ENCODE measurements around the gene PIK3R5.

The PIK3R5 gene

DNA sequence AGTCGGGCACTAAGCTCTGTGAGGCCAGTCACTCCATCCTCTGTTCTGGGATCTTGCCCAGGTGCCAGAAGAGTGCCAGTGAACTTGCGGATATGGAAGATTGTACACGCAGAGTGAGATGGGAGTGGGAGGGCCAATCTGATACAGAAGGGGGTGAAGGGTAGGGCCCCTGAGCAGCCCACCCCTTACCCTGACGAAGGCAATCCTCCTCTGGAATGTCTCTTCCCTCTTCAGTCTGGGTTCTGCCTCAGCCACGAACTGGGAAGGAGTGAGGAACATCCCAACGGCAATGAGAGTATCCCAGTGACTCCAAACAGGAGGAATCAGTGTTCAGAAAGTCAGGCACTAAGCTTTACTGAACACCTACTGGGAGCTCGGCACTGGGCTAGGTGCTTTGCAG, 86.1 kb downstream of the PIK3R5 start:
- no peak for DNase-seq (ENCODE audit: low spot score)

GRCh38 chr17:8877984-8878383, 87.5 kb downstream of the PIK3R5 start:
- no peak for DNase-seq (ENCODE audit: low spot score)

DNA sequence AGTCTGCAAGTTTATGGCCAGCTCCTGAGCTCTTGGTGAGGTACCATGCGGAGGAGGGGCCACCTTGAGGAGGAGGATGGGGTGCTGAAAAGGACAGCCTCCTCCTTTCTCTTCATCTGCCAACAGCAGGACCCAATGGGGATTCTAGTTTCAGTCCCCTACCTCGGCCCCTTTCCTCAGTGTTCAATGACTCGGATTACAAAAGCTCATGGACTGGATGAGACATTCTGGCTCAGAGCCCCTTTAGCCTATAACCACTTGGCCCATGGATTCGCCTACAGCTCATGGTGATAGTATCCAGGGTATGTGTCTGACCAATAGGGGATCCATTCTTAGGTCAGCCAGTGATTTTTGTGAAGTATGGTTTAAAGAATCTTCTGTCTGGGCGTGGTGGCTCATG, 89.5 kb downstream of the PIK3R5 start:
- DNase-seq (ENCODE audit: low spot score), result peak; percentile 53

DNA sequence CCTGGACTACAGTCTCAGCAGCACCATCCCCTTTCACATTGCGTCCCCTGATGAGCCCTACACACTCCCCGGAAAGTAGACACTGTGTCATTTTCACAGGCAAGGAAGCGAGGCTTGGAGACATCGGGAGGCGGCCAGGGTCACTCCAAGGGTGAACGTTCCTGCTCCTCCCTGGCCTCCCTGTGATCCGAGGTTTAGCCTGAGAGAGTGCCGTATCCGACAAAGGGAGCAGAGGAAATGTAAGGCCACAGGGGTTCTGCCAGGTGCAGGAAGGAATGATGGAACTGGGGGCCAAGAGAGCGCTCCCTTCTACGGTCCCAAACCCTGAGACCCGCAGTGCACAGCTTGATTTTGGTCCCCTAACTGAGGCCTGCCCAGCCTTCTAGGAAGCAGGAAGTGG, 90.1 kb downstream of the PIK3R5 start:
- DNase-seq (ENCODE audit: low spot score), result no peak

- no peak for DNase-seq (ENCODE audit: low spot score)
Observed at GRCh38 chr17:8873801-8874715, 91.4 kb downstream of the PIK3R5 start.

- no peak for DNase-seq (ENCODE audit: low spot score)
Observed at GRCh38 chr17:8872705-8873435, 92.6 kb downstream of the PIK3R5 start.

GRCh38 chr17:8872036-8872704, 93.3 kb downstream of the PIK3R5 start:
- DNase-seq (ENCODE audit: low spot score), result no peak

DNA sequence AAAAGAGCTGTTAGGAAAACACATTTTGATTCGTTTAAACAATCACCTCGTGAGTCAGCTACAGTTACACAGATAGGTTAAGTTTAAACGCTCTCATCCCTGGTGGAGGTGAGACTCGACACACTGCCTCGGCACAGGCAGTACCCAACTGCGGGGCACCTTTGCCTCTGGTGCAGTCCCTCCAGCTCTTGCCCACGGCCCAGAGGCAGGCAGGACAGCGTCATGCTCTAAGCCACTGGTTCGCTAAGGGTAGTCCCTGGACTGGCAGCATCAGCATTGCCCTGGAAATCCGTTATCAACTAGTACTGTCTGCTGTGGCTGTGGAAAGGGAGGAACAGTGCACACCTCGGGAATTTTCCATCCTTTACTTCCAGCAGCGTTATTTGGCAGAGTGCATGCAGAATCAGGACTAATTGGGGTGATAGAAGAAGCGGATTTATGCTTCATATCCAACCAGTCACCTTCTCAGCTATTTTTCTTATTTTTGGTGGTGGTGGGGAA, 94.4 kb downstream of the PIK3R5 start:
- no peak for DNase-seq (ENCODE audit: low spot score)

DNA sequence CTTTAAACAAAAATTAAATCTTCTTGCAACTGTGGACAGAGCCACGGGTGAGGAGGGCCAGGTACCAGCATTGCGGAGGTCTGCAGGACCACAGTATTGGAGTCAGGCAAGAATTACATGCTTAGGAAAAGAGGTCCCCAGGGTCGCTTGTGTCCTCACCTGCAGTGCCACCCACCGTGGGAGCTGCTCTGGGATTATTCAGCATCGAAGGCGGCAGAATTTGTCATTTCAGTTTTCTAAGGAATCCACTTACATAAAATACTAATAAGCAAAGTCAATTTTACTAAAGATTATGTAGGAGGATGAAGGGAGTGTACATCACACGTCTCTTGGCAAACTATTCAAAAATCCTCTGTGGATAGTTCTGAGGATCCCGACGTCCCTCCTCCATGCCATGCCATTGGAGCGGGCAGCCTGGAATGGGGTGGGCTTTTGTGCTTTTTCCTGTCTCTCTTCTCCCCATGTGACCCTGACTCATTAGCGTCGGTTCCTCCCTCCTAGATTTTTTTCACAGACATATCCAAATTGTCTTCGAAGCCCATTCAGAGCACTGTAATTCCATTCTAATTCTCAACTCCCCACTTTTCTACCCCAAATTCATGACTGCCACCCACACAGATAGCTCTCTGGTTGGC, 95.0 kb downstream of the PIK3R5 start:
- no peak for DNase-seq (ENCODE audit: low spot score)

DNA sequence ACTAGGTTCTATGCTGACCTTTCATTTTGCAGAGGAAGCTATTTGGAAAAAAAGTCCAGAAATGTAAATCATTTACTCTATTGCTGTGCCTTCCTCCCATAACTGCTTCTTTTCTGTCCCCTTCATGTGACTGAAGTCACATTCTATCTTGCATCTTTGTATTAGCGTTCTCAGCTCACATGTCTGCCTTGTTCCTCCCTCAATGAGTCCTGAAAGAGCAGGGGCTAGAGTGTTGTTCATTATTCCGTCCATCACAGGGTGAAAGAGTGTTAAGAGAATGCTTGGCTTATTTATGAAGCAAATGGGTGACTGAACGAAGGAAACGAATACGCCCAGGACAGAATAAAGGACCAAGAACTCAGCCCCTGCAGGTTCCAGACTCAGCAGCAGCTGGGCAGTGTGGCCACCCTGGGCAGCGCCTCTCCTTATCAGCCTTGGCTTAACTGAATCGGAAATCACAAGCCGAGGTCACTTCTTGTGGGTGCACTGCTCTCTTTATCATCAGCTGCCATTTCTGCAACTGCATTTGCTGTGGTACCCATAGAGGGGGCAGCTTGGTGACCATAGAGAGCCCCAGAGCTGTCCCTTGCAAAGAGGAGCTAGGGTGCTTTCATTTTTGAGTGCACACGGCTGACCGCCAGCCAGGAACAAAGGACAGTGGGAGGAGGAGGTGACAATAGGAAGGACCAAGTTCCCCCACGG, 96.2 kb downstream of the PIK3R5 start:
- no peak for DNase-seq (ENCODE audit: low spot score)

GRCh38 chr17:8868529-8868951, 97.0 kb downstream of the PIK3R5 start:
- DNase-seq (ENCODE audit: low spot score), result no peak

DNA sequence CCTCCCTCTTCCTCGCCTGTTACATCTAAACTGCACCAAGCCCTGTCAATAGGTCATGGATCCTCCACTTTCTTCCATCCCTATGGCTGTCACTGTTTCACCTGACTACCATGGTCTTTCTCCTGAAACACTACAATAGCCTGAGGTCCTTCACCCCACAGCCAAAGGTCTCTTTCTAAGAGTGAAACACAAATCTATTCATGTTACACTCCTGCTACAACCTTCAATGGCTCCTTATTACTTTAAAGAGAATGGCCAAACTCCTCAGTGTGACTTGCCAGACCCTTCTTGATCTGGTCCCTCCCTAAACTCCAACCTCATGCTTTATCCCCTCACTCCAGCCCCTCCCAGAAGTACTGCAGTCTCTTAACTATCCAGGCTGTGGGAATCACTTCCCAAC, 97.4 kb downstream of the PIK3R5 start:
- DNase-seq (ENCODE audit: low spot score), result no peak

DNA sequence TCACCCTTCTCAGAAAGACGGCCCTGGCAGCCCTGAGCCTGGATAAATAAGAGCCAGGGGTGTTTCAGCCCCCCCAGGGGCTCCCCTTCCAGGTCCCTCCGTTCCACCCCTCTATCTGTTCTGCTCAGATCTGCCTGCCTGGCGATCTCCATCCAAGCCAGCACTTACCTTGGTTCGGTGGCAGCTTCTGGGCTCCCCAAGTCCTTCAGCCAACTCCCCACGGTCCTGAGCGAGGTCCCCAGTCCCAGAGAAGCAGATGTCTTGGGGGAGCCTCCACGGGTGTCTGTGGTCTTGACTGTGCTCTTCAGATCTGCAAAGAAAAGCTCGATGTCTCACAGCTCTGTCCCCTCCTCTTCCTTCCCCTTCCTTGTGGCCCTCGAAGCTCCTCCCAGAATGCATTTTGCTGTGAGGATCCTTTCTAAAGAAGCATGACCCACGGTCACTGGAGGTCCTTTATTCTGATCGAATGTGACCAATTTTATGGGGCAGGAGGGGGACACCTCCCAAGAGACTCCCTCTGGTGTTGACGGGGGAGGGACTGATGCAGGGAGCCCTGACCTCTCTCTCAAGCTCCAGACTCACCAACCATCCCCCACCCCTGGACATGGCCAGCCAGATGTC, 98.0 kb downstream of the PIK3R5 start, which contains the start of gene PIK3R6:
Gene PIK3R6 (minus strand): TSS at position 314 of the 621 bp plus-strand sequence. CDS start 17,880 bp downstream, outside the sequence.
- no peak for DNase-seq (ENCODE audit: low spot score)

- DNase-seq (ENCODE audit: low spot score), result no peak
Observed at GRCh38 chr17:8865811-8866210, 99.7 kb downstream of the PIK3R5 start.

GRCh38 chr17:8865385-8865784, 100.1 kb downstream of the PIK3R5 start:
- no peak for DNase-seq (ENCODE audit: low spot score)

GRCh38 chr17:8862213-8863056, 103.1 kb downstream of the PIK3R5 start:
- DNase-seq (ENCODE audit: low spot score), result no peak

DNA sequence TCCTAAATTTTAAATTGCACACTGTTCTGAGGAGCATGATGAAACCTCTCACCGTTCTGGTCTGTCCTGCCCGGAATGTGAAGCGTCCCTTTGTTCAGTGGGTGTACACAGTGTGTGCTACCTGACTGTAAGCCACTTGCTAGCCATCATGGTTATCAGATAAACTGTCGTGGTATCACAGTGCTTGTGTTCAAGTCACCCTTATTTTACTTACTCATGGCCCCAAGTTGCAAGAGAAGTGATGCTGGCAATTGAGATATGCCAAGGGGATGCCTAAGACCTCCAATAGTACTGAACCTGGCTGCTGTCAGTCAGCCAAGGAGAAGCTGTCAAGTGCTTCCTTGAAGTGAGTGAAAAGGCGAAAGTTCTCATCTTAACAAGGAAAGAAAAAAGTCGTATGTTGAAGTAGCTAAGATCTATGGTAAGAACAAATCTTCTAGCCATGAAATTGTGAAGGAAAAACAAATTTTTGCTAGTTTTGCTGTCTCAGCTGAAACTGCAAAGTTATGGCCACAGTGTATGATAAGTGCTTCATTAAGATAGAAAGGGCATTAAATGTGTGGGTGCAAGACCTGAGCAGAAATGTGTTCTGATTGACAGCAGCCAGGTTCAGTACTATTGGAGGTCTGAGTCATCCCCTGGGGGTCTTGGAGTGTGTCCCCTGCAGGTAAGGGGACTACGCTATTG, 103.9 kb downstream of the PIK3R5 start:
- no peak for DNase-seq (ENCODE audit: low spot score)

DNA sequence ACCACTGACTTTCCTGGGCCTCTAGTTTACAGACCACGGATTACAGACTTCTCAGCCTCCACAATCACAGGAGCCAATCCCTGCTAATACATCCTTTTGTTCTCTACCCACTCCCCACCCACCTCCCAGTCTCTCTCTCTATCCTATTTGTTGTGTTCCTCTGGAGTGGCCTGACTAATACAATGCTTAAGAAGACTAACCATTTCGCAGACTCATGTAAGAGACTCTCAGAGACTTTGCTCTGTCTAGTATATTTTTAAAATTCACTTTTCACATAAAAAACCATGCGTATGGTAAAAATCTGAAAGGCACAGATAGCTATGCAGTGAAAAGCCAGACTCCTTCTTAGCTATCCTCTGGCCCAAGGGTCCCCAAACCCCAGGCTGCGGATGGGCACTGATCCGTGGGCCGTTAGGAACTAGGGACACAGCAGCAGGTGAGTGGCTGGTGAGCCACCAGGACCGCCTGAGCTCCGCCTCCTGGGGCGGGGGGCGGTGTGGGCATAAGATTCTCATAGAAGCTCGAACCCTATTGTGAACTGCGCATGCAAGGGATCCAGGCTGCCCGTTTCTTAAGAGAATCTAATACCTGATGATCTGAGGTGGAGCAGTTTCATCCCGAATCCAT, 105.6 kb downstream of the PIK3R5 start:
- DNase-seq (ENCODE audit: low spot score), result no peak
